ENCODE results near the gene OPCML.

The OPCML gene

DNA sequence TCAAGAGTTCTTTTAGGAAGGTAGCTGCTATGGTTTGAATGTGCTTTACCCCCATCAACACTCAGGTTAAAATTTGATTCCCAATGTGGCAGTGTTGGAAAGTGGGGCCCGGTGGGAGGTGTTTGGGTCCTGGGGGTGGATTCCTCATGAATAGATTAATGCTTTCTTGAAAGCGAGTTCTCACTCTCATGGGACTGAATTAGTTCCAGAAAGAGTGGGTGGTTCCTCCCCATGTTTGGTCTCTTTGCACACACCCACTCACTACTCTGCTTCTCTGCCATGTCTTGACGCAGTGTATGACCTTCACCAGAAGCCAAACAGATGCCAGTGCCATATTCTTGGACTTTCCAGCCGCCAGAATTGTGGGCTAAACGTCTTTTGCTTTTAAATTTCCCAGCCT is 394.4 kb downstream of the OPCML start:
- no peak overlapping the region for H2AFZ ChIP-seq (ENCODE audit: low read length)

DNA sequence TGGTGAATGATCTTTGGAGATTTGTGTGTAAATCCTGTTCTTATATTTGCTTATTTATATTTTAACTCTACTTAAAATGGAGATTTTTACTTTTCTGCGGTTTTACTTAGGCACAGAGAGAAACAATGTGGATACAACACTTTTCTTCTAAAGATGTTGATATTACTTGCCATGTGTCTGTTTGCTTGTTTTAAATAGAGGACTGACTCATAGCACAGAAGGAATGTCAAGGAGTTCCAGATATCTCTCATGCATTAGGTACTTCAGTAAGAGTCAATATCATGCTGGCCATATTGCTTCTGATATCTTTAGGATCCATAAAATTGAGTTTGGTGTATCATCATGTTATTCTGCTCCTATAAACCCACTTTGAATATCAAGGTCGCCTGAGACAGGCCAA is 395.0 kb downstream of the OPCML start:
- Histone ChIP-seq H3K79me2 (ENCODE audit: insufficient read depth, low read length) (no peaks in the 10 kb centered on the region), H3K4me2 (ENCODE audit: low read length) (no peak overlapping the region), H3K4me1 (ENCODE audit: insufficient read depth, low read length, severe bottlenecking) (no peaks in the 10 kb centered on the region), H3K9ac (ENCODE audit: low read length) (no peak overlapping the region), H4K20me1 (ENCODE audit: insufficient read depth, low read length) (no peaks in the 10 kb centered on the region), H3K9me2 (ENCODE audit: low read depth, low read length) (no peaks in the 10 kb centered on the region), H3F3A (ENCODE audit: insufficient read depth, low read length) (no peaks in the 10 kb centered on the region), H3K9me3 (ENCODE audit: low read length) (no peaks in the 10 kb centered on the region), H3K27ac (ENCODE audit: low read depth, low read length, poor library complexity, severe bottlenecking) (no peak overlapping the region), H2AFZ (ENCODE audit: low read length) (no peak overlapping the region), H3K36me3 (ENCODE audit: insufficient read depth, low read length) (no peaks in the 10 kb centered on the region), H3K27me3 (ENCODE audit: insufficient read depth, low read length) (no peaks in the 10 kb centered on the region), H3K4me3 (ENCODE audit: low read depth, low read length, poor library complexity, severe bottlenecking) (no peak overlapping the region)
- TF ChIP-seq, protein P1, sequence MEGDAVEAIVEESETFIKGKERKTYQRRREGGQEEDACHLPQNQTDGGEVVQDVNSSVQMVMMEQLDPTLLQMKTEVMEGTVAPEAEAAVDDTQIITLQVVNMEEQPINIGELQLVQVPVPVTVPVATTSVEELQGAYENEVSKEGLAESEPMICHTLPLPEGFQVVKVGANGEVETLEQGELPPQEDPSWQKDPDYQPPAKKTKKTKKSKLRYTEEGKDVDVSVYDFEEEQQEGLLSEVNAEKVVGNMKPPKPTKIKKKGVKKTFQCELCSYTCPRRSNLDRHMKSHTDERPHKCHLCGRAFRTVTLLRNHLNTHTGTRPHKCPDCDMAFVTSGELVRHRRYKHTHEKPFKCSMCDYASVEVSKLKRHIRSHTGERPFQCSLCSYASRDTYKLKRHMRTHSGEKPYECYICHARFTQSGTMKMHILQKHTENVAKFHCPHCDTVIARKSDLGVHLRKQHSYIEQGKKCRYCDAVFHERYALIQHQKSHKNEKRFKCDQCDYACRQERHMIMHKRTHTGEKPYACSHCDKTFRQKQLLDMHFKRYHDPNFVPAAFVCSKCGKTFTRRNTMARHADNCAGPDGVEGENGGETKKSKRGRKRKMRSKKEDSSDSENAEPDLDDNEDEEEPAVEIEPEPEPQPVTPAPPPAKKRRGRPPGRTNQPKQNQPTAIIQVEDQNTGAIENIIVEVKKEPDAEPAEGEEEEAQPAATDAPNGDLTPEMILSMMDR (IDR thresholded peaks at IDR 0.05; ENCODE audit: low read length): no peak
- no peak for TF ChIP-seq EZH2 (IDR thresholded peaks at IDR 0.05; ENCODE audit: borderline replicate concordance, low read length)

More for the DNA sequence above, 394.4 kb downstream of the OPCML start:
- H3K9ac ChIP-seq (ENCODE audit: low read length): no peak overlapping the region
- H3F3A ChIP-seq (ENCODE audit: insufficient read depth, low read length): no peaks in the 10 kb centered on the region
- H3K9me2 ChIP-seq (ENCODE audit: low read depth, low read length): no peaks in the 10 kb centered on the region
- no peak overlapping the region for H3K4me3 ChIP-seq (ENCODE audit: low read depth, low read length, poor library complexity, severe bottlenecking)
- no peaks in the 10 kb centered on the region for H3K4me1 ChIP-seq (ENCODE audit: insufficient read depth, low read length, severe bottlenecking)
- no peaks in the 10 kb centered on the region for H3K9me3 ChIP-seq (ENCODE audit: low read length)
- TF ChIP-seq, protein P1 (IDR thresholded peaks at IDR 0.05; ENCODE audit: low read length): no peak
- no peak for TF ChIP-seq EZH2 (IDR thresholded peaks at IDR 0.05; ENCODE audit: borderline replicate concordance, low read length)
- no peaks in the 10 kb centered on the region for H4K20me1 ChIP-seq (ENCODE audit: insufficient read depth, low read length)
- H3K79me2 ChIP-seq (ENCODE audit: insufficient read depth, low read length): no peaks in the 10 kb centered on the region
- no peaks in the 10 kb centered on the region for H3K36me3 ChIP-seq (ENCODE audit: insufficient read depth, low read length)
- no peak overlapping the region for H3K4me2 ChIP-seq (ENCODE audit: low read length)
- no peaks in the 10 kb centered on the region for H3K27me3 ChIP-seq (ENCODE audit: insufficient read depth, low read length)
- no peak overlapping the region for H3K27ac ChIP-seq (ENCODE audit: low read depth, low read length, poor library complexity, severe bottlenecking)

DNA sequence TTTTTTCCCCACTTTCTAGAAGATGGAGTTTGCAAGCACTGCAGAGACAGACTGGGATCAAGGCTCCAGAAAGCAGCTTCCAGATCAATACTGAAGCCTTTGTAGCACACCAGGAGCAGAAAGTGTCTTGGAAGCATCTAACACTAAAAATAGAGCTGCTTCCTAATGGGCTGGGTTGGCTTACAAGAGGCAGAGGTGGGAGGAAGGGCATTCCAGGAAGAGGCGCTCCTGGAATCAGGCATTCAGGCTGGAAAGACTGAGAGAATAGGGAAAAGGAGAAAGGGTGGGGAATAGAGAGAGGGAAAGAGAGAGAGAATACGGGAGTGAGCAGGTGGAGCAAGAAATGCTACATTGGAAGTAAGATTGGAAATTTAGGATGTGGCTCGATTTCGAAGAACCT is 395.9 kb downstream of the OPCML start:
- Histone ChIP-seq H3F3A (ENCODE audit: insufficient read depth, low read length) (no peaks in the 10 kb centered on the region), H4K20me1 (ENCODE audit: insufficient read depth, low read length) (no peaks in the 10 kb centered on the region), H3K4me3 (ENCODE audit: low read depth, low read length, poor library complexity, severe bottlenecking) (no peak overlapping the region), H3K9ac (ENCODE audit: low read length) (no peak overlapping the region), H3K27ac (ENCODE audit: low read depth, low read length, poor library complexity, severe bottlenecking) (no peak overlapping the region), H2AFZ (ENCODE audit: low read length) (no peak overlapping the region), H3K4me2 (ENCODE audit: low read length) (no peak overlapping the region), H3K9me3 (ENCODE audit: low read length) (no peaks in the 10 kb centered on the region), H3K4me1 (ENCODE audit: insufficient read depth, low read length, severe bottlenecking) (no peaks in the 10 kb centered on the region), H3K27me3 (ENCODE audit: insufficient read depth, low read length) (no peaks in the 10 kb centered on the region), H3K79me2 (ENCODE audit: insufficient read depth, low read length) (no peaks in the 10 kb centered on the region), H3K9me2 (ENCODE audit: low read depth, low read length) (no peaks in the 10 kb centered on the region), H3K36me3 (ENCODE audit: insufficient read depth, low read length) (no peaks in the 10 kb centered on the region)
- TF ChIP-seq, protein P1 (IDR thresholded peaks at IDR 0.05; ENCODE audit: low read length): no peak
- no peak for TF ChIP-seq EZH2 (IDR thresholded peaks at IDR 0.05; ENCODE audit: borderline replicate concordance, low read length)

Data from OCI-LY1 (cell line).